GM23248 (cell line): ENCODE results near the gene SPNS1. TPM values are rescaled to one million over a fixed set of nuclear protein-coding genes. Genes with fewer than 3 reads are reported as not detected.

ENCODE experiments used
- DNase-seq: peaks from one replicate; pipeline ENCODE4 v3.0.0-alpha.2; 2015
- H2AFZ ChIP-seq: fragments of 200-600 bp; sonication (generic); 2 replicates; pipeline ENCODE4 v1.6.1; 2016; ENCODE audit warnings: antibody characterized with exemption
- H3F3A ChIP-seq: fragments of 200-600 bp; sonication (generic); 2 replicates; pipeline ENCODE4 v1.6.1; 2016; ENCODE audit warnings: mild to moderate bottlenecking, antibody characterized with exemption, mixed run types; ENCODE audit not compliant: insufficient read depth
- H3K27ac ChIP-seq: fragments of 200-600 bp; sonication (generic); 2 replicates; pipeline ENCODE4 v1.5.1; 2016; ENCODE audit warnings: mild to moderate bottlenecking
- H3K27me3 ChIP-seq: fragments of 200-600 bp; sonication (generic); replicated peaks from 2 replicates; pipeline ENCODE4 v1.6.1; 2016; ENCODE audit warnings: mild to moderate bottlenecking; ENCODE audit not compliant: insufficient read depth
- H3K36me3 ChIP-seq: fragments of 200-600 bp; sonication (generic); 2 replicates; pipeline ENCODE4 v1.6.1; 2016; ENCODE audit warnings: low read depth, mild to moderate bottlenecking
- H3K4me1 ChIP-seq: fragments of 200-600 bp; sonication (generic); 2 replicates; pipeline ENCODE4 v1.6.1; 2016; ENCODE audit warnings: mild to moderate bottlenecking; ENCODE audit not compliant: insufficient read depth
- H3K4me2 ChIP-seq: fragments of 200-600 bp; sonication (generic); one replicate; pipeline ENCODE4 v1.6.1; 2016; ENCODE audit warnings: mild to moderate bottlenecking; ENCODE audit not compliant: unreplicated experiment
- H3K4me3 ChIP-seq: fragments of 200-600 bp; sonication (generic); 2 replicates; pipeline ENCODE4 v1.5.1; 2016; ENCODE audit warnings: mild to moderate bottlenecking
- H3K79me2 ChIP-seq: fragments of 200-600 bp; sonication (generic); 2 replicates; pipeline ENCODE4 v1.6.1; 2016; ENCODE audit warnings: mild to moderate bottlenecking; ENCODE audit not compliant: insufficient read depth
- H3K9ac ChIP-seq: fragments of 200-600 bp; sonication (generic); 2 replicates; pipeline ENCODE4 v1.6.1; 2016; ENCODE audit warnings: mild to moderate bottlenecking
- H3K9me2 ChIP-seq: fragments of 200-600 bp; sonication (generic); 2 replicates; pipeline ENCODE4 v1.6.1; 2016; ENCODE audit warnings: mixed run types, mild to moderate bottlenecking, moderate library complexity; ENCODE audit not compliant: insufficient read depth
- H3K9me3 ChIP-seq: fragments of 200-600 bp; sonication (generic); one replicate; pipeline ENCODE4 v1.6.1; 2017; ENCODE audit warnings: low read depth
- H4K20me1 ChIP-seq: fragments of 200-600 bp; sonication (generic); 2 replicates; pipeline ENCODE4 v1.6.0; 2016; ENCODE audit not compliant: insufficient read depth
- EZH2 ChIP-seq: fragments of 200-600 bp; sonication (generic); IDR thresholded peaks from 2 replicates; pipeline ENCODE4 v1.6.1; 2018; ENCODE audit warnings: antibody characterized with exemption, mild to moderate bottlenecking; ENCODE audit not compliant: insufficient read depth, poor library complexity, severe bottlenecking
- EZH2phosphoT487 ChIP-seq: fragments of 200-600 bp; sonication (generic); IDR thresholded peaks from 2 replicates; pipeline ENCODE4 v1.6.1; 2018; ENCODE audit warnings: antibody characterized with exemption, moderate library complexity, mild to moderate bottlenecking, low read depth; ENCODE audit not compliant: insufficient read depth
- WGBS, 2 experiments: methylation state at CpG; one replicate each; pipeline ENCODE4 v1.1.6; 2015 to 2017; ENCODE audit warnings: low lambda C conversion rate in 2 of 2, low coverage in 1 of 2; ENCODE audit errors: missing lambda C conversion rate in 2 of 2; 5-methylcytosine and 5-hydroxymethylcytosine counted together
- in situ Hi-C: fragments of 300-500 bp; cut with MboI; formaldehyde crosslinking; loops from 2 replicates; pipeline ENCODE4 v1.15.0; 2020
- polyA plus RNA-seq: library from polyadenylated mRNA; unstranded; fragments of >200 nt; fragmentation: Nextera tagmentation; extraction: Ambion mirVana; gene quantifications from 2 replicates; pipeline ENCODE4 v1.2.1, GENCODE V29; 2016
- total RNA-seq: library from RNA; depleted of rRNA; stranded (reverse); fragments of >200 nt; shearing (Covaris generic); gene quantifications from 2 replicates; pipeline ENCODE4 v1.2.3, GENCODE V29; 2014

SPNS1 gene
- total and polyA plus RNA-seq, 2 experiments from 2014 or later = 41.3 to 48.4 TPM

- in situ Hi-C loops = no loop called here
- Histone ChIP-seq H3F3A (no peaks in the 10 kb centered on the region), H3K79me2 (no peaks in the 10 kb centered on the region), H3K27me3 (no peaks in the 10 kb centered on the region), H2AFZ (no peak overlapping the region), H3K9me2 (no peaks in the 10 kb centered on the region), H4K20me1 (no peaks in the 10 kb centered on the region), H3K27ac (no peak overlapping the region), H3K9me3 (no peaks in the 10 kb centered on the region), H3K4me2 (no peak overlapping the region), H3K9ac (no peak overlapping the region), H3K4me1 (no peaks in the 10 kb centered on the region), H3K4me3 (no peak overlapping the region), H3K36me3 (peaks cover 18% of the 10 kb centered on the region)
- WGBS, 2 experiments = 86 to 87% methylated on average over 10 to 12 of the region's 12 CpGs
- no peak for TF ChIP-seq EZH2
- TF ChIP-seq EZH2phosphoT487 = no peak
- no peak for DNase-seq
Observed at GRCh38 chr16:28984091-28984490, 9.5 kb downstream of the SPNS1 start.

- no peaks in the 10 kb centered on the region for H3K79me2 ChIP-seq
- H3K4me2 ChIP-seq = no peak within 1 kb of the TSS
- H3K4me3 ChIP-seq = no peak within 1 kb of the TSS
- DNase-seq = peak; percentile 33
- no peaks in the 10 kb centered on the region for H3K4me1 ChIP-seq
- 80 to 87% methylated on average over 8 to 24 of the region's 24 CpGs for WGBS, 2 experiments
- no peaks in the 10 kb centered on the region for H4K20me1 ChIP-seq
- no peaks in the 10 kb centered on the region for H3K9me2 ChIP-seq
- no peaks in the 10 kb centered on the region for H3K27me3 ChIP-seq
- no peak within 1 kb of the TSS for H2AFZ ChIP-seq
- no peak within 1 kb of the TSS for H3K9ac ChIP-seq
- H3K9me3 ChIP-seq = no peaks in the 10 kb centered on the region
- H3K27ac ChIP-seq = no peak within 1 kb of the TSS
- in situ Hi-C loops = no loop called here
- H3K36me3 ChIP-seq = peaks cover 18% of the 10 kb centered on the region
- TF ChIP-seq EZH2phosphoT487 (no peak), EZH2 (no peak)
- no peaks in the 10 kb centered on the region for H3F3A ChIP-seq
Observed at GRCh38 chr16:28984619-28985135, 10.1 kb downstream of the SPNS1 start, which contains the start of gene LAT. TSS of gene LAT (plus strand) at chr16:28985052. CDS start at chr16:28985418, 366 bp downstream.

GRCh38 chr16:28985211-28986041 is 10.8 kb downstream of the SPNS1 start:
- no peaks in the 10 kb centered on the region for H3K9me3 ChIP-seq
- no peaks in the 10 kb centered on the region for H3K9me2 ChIP-seq
- H3K4me3 ChIP-seq = no peak overlapping the region
- WGBS, 2 experiments = 93 to 98% methylated on average over 17 to 19 of the region's 19 CpGs
- no peaks in the 10 kb centered on the region for H3K4me1 ChIP-seq
- H2AFZ ChIP-seq = no peak overlapping the region
- H3F3A ChIP-seq = no peaks in the 10 kb centered on the region
- no peaks in the 10 kb centered on the region for H4K20me1 ChIP-seq
- H3K27me3 ChIP-seq = no peaks in the 10 kb centered on the region
- H3K9ac ChIP-seq = no peak overlapping the region
- H3K4me2 ChIP-seq = no peak overlapping the region
- H3K79me2 ChIP-seq = no peaks in the 10 kb centered on the region
- in situ Hi-C loops = no loop called here
- TF ChIP-seq EZH2phosphoT487 (no peak), EZH2 (no peak)
- no peak for DNase-seq
- H3K27ac ChIP-seq = no peak overlapping the region
- H3K36me3 ChIP-seq = peaks cover 18% of the 10 kb centered on the region

GRCh38 chr16:28986046-28986445 is 11.5 kb downstream of the SPNS1 start:
- WGBS, 2 experiments = 96 to 100% methylated on average over 3 to 9 of the region's 9 CpGs
- Histone ChIP-seq H3K79me2 (no peaks in the 10 kb centered on the region), H3K4me3 (no peak overlapping the region), H3K27me3 (no peaks in the 10 kb centered on the region), H4K20me1 (no peaks in the 10 kb centered on the region), H3K9me2 (no peaks in the 10 kb centered on the region), H3K9ac (no peak overlapping the region), H2AFZ (no peak overlapping the region), H3K36me3 (peaks cover 18% of the 10 kb centered on the region), H3F3A (no peaks in the 10 kb centered on the region), H3K9me3 (no peaks in the 10 kb centered on the region), H3K4me1 (no peaks in the 10 kb centered on the region), H3K27ac (no peak overlapping the region), H3K4me2 (no peak overlapping the region)
- in situ Hi-C loops = no loop called here
- TF ChIP-seq EZH2phosphoT487 (no peak), EZH2 (no peak)
- DNase-seq = no peak
